Measurements from ENCODE around the gene CTNNA3.

Gene CTNNA3

GRCh38 chr10:66882271-66882670 is 813.7 kb downstream of the CTNNA3 start:
- Histone ChIP-seq H3K4me1 (ENCODE audit: control insufficient read depth, insufficient read depth, low read length) (no peaks in the 10 kb centered on the region), H3K27me3 (ENCODE audit: control insufficient read depth, insufficient read depth, low read length) (no peaks in the 10 kb centered on the region), H3K9me3 (ENCODE audit: control insufficient read depth, low read length) (no peaks in the 10 kb centered on the region), H3K36me3 (ENCODE audit: control insufficient read depth, insufficient read depth, low read length) (no peaks in the 10 kb centered on the region), H3K9ac (ENCODE audit: low read length) (no peak overlapping the region), H3K4me3 (ENCODE audit: low read length) (no peak overlapping the region)

GRCh38 chr10:66881814-66882213 is 814.2 kb downstream of the CTNNA3 start:
- Histone ChIP-seq H3K4me3 (ENCODE audit: low read length) (no peak overlapping the region), H3K9ac (ENCODE audit: low read length) (no peak overlapping the region), H3K27me3 (ENCODE audit: control insufficient read depth, insufficient read depth, low read length) (no peaks in the 10 kb centered on the region), H3K4me1 (ENCODE audit: control insufficient read depth, insufficient read depth, low read length) (no peaks in the 10 kb centered on the region), H3K9me3 (ENCODE audit: control insufficient read depth, low read length) (no peaks in the 10 kb centered on the region), H3K36me3 (ENCODE audit: control insufficient read depth, insufficient read depth, low read length) (no peaks in the 10 kb centered on the region)

- Histone ChIP-seq H3K9me3 (ENCODE audit: control insufficient read depth, low read length) (no peaks in the 10 kb centered on the region), H3K4me1 (ENCODE audit: control insufficient read depth, insufficient read depth, low read length) (no peaks in the 10 kb centered on the region), H3K9ac (ENCODE audit: low read length) (no peak overlapping the region), H3K27me3 (ENCODE audit: control insufficient read depth, insufficient read depth, low read length) (no peaks in the 10 kb centered on the region), H3K36me3 (ENCODE audit: control insufficient read depth, insufficient read depth, low read length) (no peaks in the 10 kb centered on the region), H3K4me3 (ENCODE audit: low read length) (no peak overlapping the region)
Observed at GRCh38 chr10:66880826-66881225, 815.2 kb downstream of the CTNNA3 start.

- Histone ChIP-seq H3K27me3 (ENCODE audit: control insufficient read depth, insufficient read depth, low read length) (no peaks in the 10 kb centered on the region), H3K9ac (ENCODE audit: low read length) (no peak overlapping the region), H3K9me3 (ENCODE audit: control insufficient read depth, low read length) (no peaks in the 10 kb centered on the region), H3K36me3 (ENCODE audit: control insufficient read depth, insufficient read depth, low read length) (no peaks in the 10 kb centered on the region), H3K4me1 (ENCODE audit: control insufficient read depth, insufficient read depth, low read length) (no peaks in the 10 kb centered on the region), H3K4me3 (ENCODE audit: low read length) (no peak overlapping the region)
Observed at GRCh38 chr10:66880292-66880691, 815.7 kb downstream of the CTNNA3 start.

GRCh38 chr10:66877361-66877760 is 818.6 kb downstream of the CTNNA3 start:
- H3K4me3 ChIP-seq (ENCODE audit: low read length), result no peak overlapping the region
- H3K9me3 ChIP-seq (ENCODE audit: control insufficient read depth, low read length), result no peaks in the 10 kb centered on the region
- no peaks in the 10 kb centered on the region for H3K36me3 ChIP-seq (ENCODE audit: control insufficient read depth, insufficient read depth, low read length)
- no peak overlapping the region for H3K9ac ChIP-seq (ENCODE audit: low read length)
- H3K27me3 ChIP-seq (ENCODE audit: control insufficient read depth, insufficient read depth, low read length), result no peaks in the 10 kb centered on the region
- H3K4me1 ChIP-seq (ENCODE audit: control insufficient read depth, insufficient read depth, low read length), result no peaks in the 10 kb centered on the region

GRCh38 chr10:66869635-66870034 is 826.4 kb downstream of the CTNNA3 start:
- Histone ChIP-seq H3K4me3 (ENCODE audit: low read length) (no peak overlapping the region), H3K9me3 (ENCODE audit: control insufficient read depth, low read length) (no peaks in the 10 kb centered on the region), H3K4me1 (ENCODE audit: control insufficient read depth, insufficient read depth, low read length) (no peaks in the 10 kb centered on the region), H3K9ac (ENCODE audit: low read length) (no peak overlapping the region), H3K36me3 (ENCODE audit: control insufficient read depth, insufficient read depth, low read length) (no peaks in the 10 kb centered on the region), H3K27me3 (ENCODE audit: control insufficient read depth, insufficient read depth, low read length) (no peaks in the 10 kb centered on the region)

GRCh38 chr10:66862687-66863258 is 833.2 kb downstream of the CTNNA3 start:
- H3K4me1 ChIP-seq (ENCODE audit: control insufficient read depth, insufficient read depth, low read length), result no peaks in the 10 kb centered on the region

GRCh38 chr10:66860376-66860945 is 835.5 kb downstream of the CTNNA3 start:
- H3K27me3 ChIP-seq (ENCODE audit: control insufficient read depth, insufficient read depth, low read length), result no peaks in the 10 kb centered on the region
- H3K9me3 ChIP-seq (ENCODE audit: control insufficient read depth, low read length), result no peaks in the 10 kb centered on the region
- H3K4me1 ChIP-seq (ENCODE audit: control insufficient read depth, insufficient read depth, low read length), result no peaks in the 10 kb centered on the region
- H3K4me3 ChIP-seq (ENCODE audit: low read length), result no peak overlapping the region
- H3K36me3 ChIP-seq (ENCODE audit: control insufficient read depth, insufficient read depth, low read length), result no peaks in the 10 kb centered on the region
- no peak overlapping the region for H3K9ac ChIP-seq (ENCODE audit: low read length)

More at GRCh38 chr10:66862687-66863258, 833.2 kb downstream of the CTNNA3 start:
- no peaks in the 10 kb centered on the region for H3K27me3 ChIP-seq (ENCODE audit: control insufficient read depth, insufficient read depth, low read length)
- no peak overlapping the region for H3K4me3 ChIP-seq (ENCODE audit: low read length)
- H3K9me3 ChIP-seq (ENCODE audit: control insufficient read depth, low read length), result no peaks in the 10 kb centered on the region
- no peaks in the 10 kb centered on the region for H3K36me3 ChIP-seq (ENCODE audit: control insufficient read depth, insufficient read depth, low read length)
- no peak overlapping the region for H3K9ac ChIP-seq (ENCODE audit: low read length)

- Histone ChIP-seq H3K9me3 (ENCODE audit: control insufficient read depth, low read length) (no peaks in the 10 kb centered on the region), H3K9ac (ENCODE audit: low read length) (no peak overlapping the region), H3K36me3 (ENCODE audit: control insufficient read depth, insufficient read depth, low read length) (no peaks in the 10 kb centered on the region), H3K4me3 (ENCODE audit: low read length) (no peak overlapping the region), H3K27me3 (ENCODE audit: control insufficient read depth, insufficient read depth, low read length) (no peaks in the 10 kb centered on the region), H3K4me1 (ENCODE audit: control insufficient read depth, insufficient read depth, low read length) (no peaks in the 10 kb centered on the region)
Observed at GRCh38 chr10:66852811-66853210, 843.2 kb downstream of the CTNNA3 start.

GRCh38 chr10:66848856-66849255 is 847.1 kb downstream of the CTNNA3 start:
- no peak overlapping the region for H3K9ac ChIP-seq (ENCODE audit: low read length)
- no peaks in the 10 kb centered on the region for H3K9me3 ChIP-seq (ENCODE audit: control insufficient read depth, low read length)
- no peaks in the 10 kb centered on the region for H3K4me1 ChIP-seq (ENCODE audit: control insufficient read depth, insufficient read depth, low read length)
- no peaks in the 10 kb centered on the region for H3K36me3 ChIP-seq (ENCODE audit: control insufficient read depth, insufficient read depth, low read length)
- no peaks in the 10 kb centered on the region for H3K27me3 ChIP-seq (ENCODE audit: control insufficient read depth, insufficient read depth, low read length)
- no peak overlapping the region for H3K4me3 ChIP-seq (ENCODE audit: low read length)

- no peak overlapping the region for H3K9ac ChIP-seq (ENCODE audit: low read length)
- H3K4me3 ChIP-seq (ENCODE audit: low read length), result no peak overlapping the region
- no peaks in the 10 kb centered on the region for H3K36me3 ChIP-seq (ENCODE audit: control insufficient read depth, insufficient read depth, low read length)
- no peaks in the 10 kb centered on the region for H3K4me1 ChIP-seq (ENCODE audit: control insufficient read depth, insufficient read depth, low read length)
- no peaks in the 10 kb centered on the region for H3K9me3 ChIP-seq (ENCODE audit: control insufficient read depth, low read length)
- H3K27me3 ChIP-seq (ENCODE audit: control insufficient read depth, insufficient read depth, low read length), result no peaks in the 10 kb centered on the region
Observed at GRCh38 chr10:66844176-66844942, 851.6 kb downstream of the CTNNA3 start.

- Histone ChIP-seq H3K4me1 (ENCODE audit: control insufficient read depth, insufficient read depth, low read length) (no peaks in the 10 kb centered on the region), H3K4me3 (ENCODE audit: low read length) (no peak overlapping the region), H3K9me3 (ENCODE audit: control insufficient read depth, low read length) (no peaks in the 10 kb centered on the region), H3K27me3 (ENCODE audit: control insufficient read depth, insufficient read depth, low read length) (no peaks in the 10 kb centered on the region), H3K9ac (ENCODE audit: low read length) (no peak overlapping the region), H3K36me3 (ENCODE audit: control insufficient read depth, insufficient read depth, low read length) (no peaks in the 10 kb centered on the region)
Observed at GRCh38 chr10:66843396-66843795, 852.6 kb downstream of the CTNNA3 start.
